Esophagus (tissue), 2 donors: ENCODE results near the gene RCOR1. TPM values are rescaled to one million over a fixed set of nuclear protein-coding genes. Genes with fewer than 3 reads are reported as not detected.
"Not testable (repeated sequence)": the region's sequence is repeated elsewhere in the genome, so short reads cannot be mapped to it uniquely, and the experiment has no call there.

Source experiments
- H3K27ac ChIP-seq, 2 donors: one replicate each; pipeline ENCODE4 v1.5.1; 2013; ENCODE audit warnings: low read depth in 2 of 2, mild to moderate bottlenecking in 2 of 2, inconsistent platforms in 1 of 2, low read length in 1 of 2, moderate library complexity in 1 of 2
- H3K27me3 ChIP-seq, 2 donors: one replicate each; pipeline ENCODE4 v1.6.1; 2013; ENCODE audit warnings: low read length in 2 of 2, control low read depth in 1 of 2, mild to moderate bottlenecking in 1 of 2; ENCODE audit not compliant: insufficient read depth in 2 of 2, control insufficient read depth in 1 of 2
- H3K36me3 ChIP-seq, 2 donors: one replicate each; pipeline ENCODE4 v1.6.1; 2013; ENCODE audit warnings: low read length in 1 of 2; ENCODE audit not compliant: control insufficient read depth in 2 of 2, insufficient read depth in 2 of 2
- H3K4me1 ChIP-seq, 2 donors: one replicate each; pipeline ENCODE4 v1.6.1; 2013; ENCODE audit warnings: low read length in 1 of 2; ENCODE audit not compliant: control insufficient read depth in 2 of 2, insufficient read depth in 2 of 2
- H3K4me3 ChIP-seq, 2 donors: one replicate each; pipeline ENCODE4 v1.5.1; 2013; ENCODE audit warnings: low read length in 2 of 2, mild to moderate bottlenecking in 2 of 2, low read depth in 1 of 2, moderate library complexity in 1 of 2
- H3K9me3 ChIP-seq, 2 donors: one replicate each; pipeline ENCODE4 v1.6.1; 2013; ENCODE audit warnings: mild to moderate bottlenecking in 2 of 2, low read depth in 1 of 2, low read length in 1 of 2, moderate library complexity in 1 of 2; ENCODE audit not compliant: control insufficient read depth in 2 of 2, insufficient read depth in 1 of 2
- WGBS, 2 donors: extraction: QIAGEN DNeasy Blood & Tissue Kit; methylation state at CpG; one replicate each; pipeline ENCODE4 v1.1.7; 2013; 5-methylcytosine and 5-hydroxymethylcytosine counted together
- polyA plus RNA-seq, 2 donors: library from polyadenylated mRNA; stranded (reverse); fragments of 200-250 nt; gene quantifications; one replicate each; pipeline ENCODE4 v1.2.3, GENCODE V29; 2013
- donor health status: healthy with polysubstance abuse.
- donor health status: Bipolar disorder and iron deficiency.

The RCOR1 gene
- polyA plus RNA-seq, 2 donors = 11.8 to 19.3 TPM

- Histone ChIP-seq H3K27ac (no peak overlapping the region), H3K9me3 (no peaks in the 10 kb centered on the region), H3K4me1 (peaks cover 0 to 7% of the 10 kb centered on the region in 2 donors), H3K36me3 (no peaks in the 10 kb centered on the region), H3K27me3 (peaks cover 0 to 4% of the 10 kb centered on the region in 2 donors), H3K4me3 (no peak overlapping the region)
- WGBS, 2 donors = 78 to 88% methylated on average over 5 of the region's 5 CpGs
Measured at GRCh38 chr14:102758087-102758486, 165.6 kb downstream of the RCOR1 start.

GRCh38 chr14:102759456-102760187 is 167.2 kb downstream of the RCOR1 start:
- peaks cover 0 to 4% of the 10 kb centered on the region in 2 donors for H3K27me3 ChIP-seq
- H3K4me1 ChIP-seq = peaks cover 0 to 7% of the 10 kb centered on the region in 2 donors
- H3K9me3 ChIP-seq = no peaks in the 10 kb centered on the region
- no peak overlapping the region for H3K27ac ChIP-seq
- no peaks in the 10 kb centered on the region for H3K36me3 ChIP-seq
- H3K4me3 ChIP-seq = no peak overlapping the region
- WGBS, 2 donors = 60 to 63% methylated on average over 10 of the region's 10 CpGs

GRCh38 chr14:102760496-102761193 is 168.2 kb downstream of the RCOR1 start:
- Histone ChIP-seq H3K27me3 (peaks cover 0 to 4% of the 10 kb centered on the region in 2 donors), H3K36me3 (no peaks in the 10 kb centered on the region), H3K27ac (no peak overlapping the region), H3K4me3 (no peak overlapping the region), H3K4me1 (peaks cover 0 to 7% of the 10 kb centered on the region in 2 donors), H3K9me3 (no peaks in the 10 kb centered on the region)
- WGBS, 2 donors = 49 to 56% methylated on average over 21 of the region's 21 CpGs

GRCh38 chr14:102761206-102761605 is 168.8 kb downstream of the RCOR1 start:
- no peak overlapping the region for H3K4me3 ChIP-seq
- H3K9me3 ChIP-seq = no peaks in the 10 kb centered on the region
- peaks cover 0 to 4% of the 10 kb centered on the region in 2 donors for H3K27me3 ChIP-seq
- peaks cover 0 to 7% of the 10 kb centered on the region in 2 donors for H3K4me1 ChIP-seq
- no peak overlapping the region for H3K27ac ChIP-seq
- 71 to 72% methylated on average over 15 of the region's 15 CpGs for WGBS, 2 donors
- H3K36me3 ChIP-seq = no peaks in the 10 kb centered on the region

GRCh38 chr14:102764220-102764671 is 171.8 kb downstream of the RCOR1 start:
- Histone ChIP-seq H3K36me3 (no peaks in the 10 kb centered on the region), H3K4me1 (peaks cover 0 to 7% of the 10 kb centered on the region in 2 donors), H3K4me3 (no peak overlapping the region), H3K9me3 (no peaks in the 10 kb centered on the region), H3K27ac (no peak overlapping the region), H3K27me3 (peaks cover 0 to 4% of the 10 kb centered on the region in 2 donors)
- 69 to 74% methylated on average over 11 of the region's 11 CpGs for WGBS, 2 donors

- H3K36me3 ChIP-seq, H3K4me1 ChIP-seq, H3K27me3 ChIP-seq, H3K9me3 ChIP-seq, H3K27ac ChIP-seq, H3K4me3 ChIP-seq: not testable (repeated sequence)
- 91 to 96% methylated on average over 8 of the region's 8 CpGs for WGBS, 2 donors
Measured at GRCh38 chr14:102765770-102766169, 173.3 kb downstream of the RCOR1 start.

- H3K4me1 ChIP-seq = no peaks in the 10 kb centered on the region
- H3K9me3 ChIP-seq = no peaks in the 10 kb centered on the region
- no peaks in the 10 kb centered on the region for H3K36me3 ChIP-seq
- H3K27me3 ChIP-seq = no peaks in the 10 kb centered on the region
- no peak overlapping the region for H3K27ac ChIP-seq
- 82 to 84% methylated on average over 19 of the region's 19 CpGs for WGBS, 2 donors
- H3K4me3 ChIP-seq = no peak overlapping the region
Measured at GRCh38 chr14:102768223-102769048, 176.0 kb downstream of the RCOR1 start.

GRCh38 chr14:102769049-102769327 is 176.5 kb downstream of the RCOR1 start:
- no peak overlapping the region for H3K27ac ChIP-seq
- whole genome bisulfite sequencing, 2 donors = 88 to 91% methylated on average over 4 of the region's 4 CpGs

GRCh38 chr14:102770147-102771123 is 178.0 kb downstream of the RCOR1 start:
- no peaks in the 10 kb centered on the region for H3K9me3 ChIP-seq
- H3K36me3 ChIP-seq = no peaks in the 10 kb centered on the region
- no peak overlapping the region for H3K4me3 ChIP-seq
- WGBS, 2 donors = 80 to 86% methylated on average over 32 of the region's 32 CpGs
- H3K4me1 ChIP-seq = peaks cover 0 to 3% of the 10 kb centered on the region in 2 donors
- H3K27ac ChIP-seq = no peak overlapping the region
- no peaks in the 10 kb centered on the region for H3K27me3 ChIP-seq

More at GRCh38 chr14:102769049-102769327, 176.5 kb downstream of the RCOR1 start:
- H3K36me3 ChIP-seq = no peaks in the 10 kb centered on the region
- no peaks in the 10 kb centered on the region for H3K4me1 ChIP-seq
- H3K27me3 ChIP-seq = no peaks in the 10 kb centered on the region
- H3K4me3 ChIP-seq = no peak overlapping the region
- H3K9me3 ChIP-seq = no peaks in the 10 kb centered on the region
